ENCODE results near the gene IFNL4.
"Not testable (repeated sequence)": the region's sequence is repeated elsewhere in the genome, so short reads cannot be mapped to it uniquely, and the experiment has no call there.

Gene IFNL4

DNA sequence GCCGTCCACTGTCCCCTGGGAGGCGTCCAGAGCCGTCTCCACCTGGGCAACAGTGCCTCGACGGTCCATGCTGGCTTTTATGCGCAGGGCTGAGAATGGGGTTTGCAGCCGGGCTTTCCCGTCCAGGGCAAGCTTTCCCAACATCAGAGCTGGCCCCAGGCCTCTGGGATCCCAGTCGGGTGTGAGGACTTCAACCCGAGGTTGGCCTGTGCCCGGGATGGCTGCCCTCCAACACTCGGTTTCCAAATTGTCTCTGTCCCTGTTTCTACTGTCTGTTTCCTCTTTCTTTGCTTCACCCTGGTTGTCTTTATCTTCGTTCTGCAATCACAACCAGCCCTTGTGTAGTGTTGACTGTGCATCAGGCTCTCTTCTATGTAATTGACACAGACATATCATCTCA lies at the start of gene IFNL4:
Gene IFNL4 (minus strand): TSS at position 51 of the 400 bp plus-strand sequence.
- DNase-seq (ENCODE audit: low read depth in 2 of 2): no peak

DNA sequence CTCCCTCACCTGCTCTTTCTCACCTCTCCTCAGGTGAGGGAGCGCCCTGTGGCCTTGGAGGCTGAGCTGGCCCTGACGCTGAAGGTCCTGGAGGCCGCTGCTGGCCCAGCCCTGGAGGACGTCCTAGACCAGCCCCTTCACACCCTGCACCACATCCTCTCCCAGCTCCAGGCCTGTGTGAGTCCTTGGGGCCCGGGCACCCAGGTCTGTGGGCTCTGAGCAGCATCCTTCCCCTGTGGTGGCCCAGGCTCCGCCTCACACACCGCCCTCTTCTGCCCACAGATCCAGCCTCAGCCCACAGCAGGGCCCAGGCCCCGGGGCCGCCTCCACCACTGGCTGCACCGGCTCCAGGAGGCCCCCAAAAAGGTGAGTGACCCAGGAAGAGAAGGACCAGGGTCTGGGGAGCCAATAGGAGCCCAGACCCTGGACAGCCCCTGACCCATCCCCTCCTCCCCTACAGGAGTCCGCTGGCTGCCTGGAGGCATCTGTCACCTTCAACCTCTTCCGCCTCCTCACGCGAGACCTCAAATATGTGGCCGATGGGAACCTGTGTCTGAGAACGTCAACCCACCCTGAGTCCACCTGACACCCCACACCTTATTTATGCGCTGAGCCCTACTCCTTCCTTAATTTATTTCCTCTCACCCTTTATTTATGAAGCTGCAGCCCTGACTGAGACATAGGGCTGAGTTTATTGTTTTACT lies 49.4 kb upstream of the IFNL4 start:
- no peak for DNase-seq (ENCODE audit: low read depth in 2 of 2)

DNA sequence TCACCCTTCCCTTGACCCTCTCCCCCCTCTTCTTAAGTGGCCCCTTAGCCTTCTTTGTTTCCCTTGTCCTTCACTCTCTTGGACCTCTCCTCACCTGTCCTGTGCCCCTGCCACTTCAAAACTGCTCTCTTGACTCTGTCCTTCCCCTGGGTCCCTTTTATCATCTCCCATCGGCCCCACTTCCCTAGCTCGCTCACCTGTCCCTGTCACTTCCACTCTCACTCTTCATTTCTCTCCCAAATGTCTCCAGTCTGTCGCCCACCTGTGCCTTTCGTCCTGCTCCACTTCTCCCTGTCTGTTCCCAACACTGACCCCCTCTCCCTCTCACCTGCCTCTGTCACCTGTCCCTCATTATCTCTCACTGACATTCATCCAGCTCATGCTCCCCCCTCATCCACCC lies 48.2 kb upstream of the IFNL4 start:
- no peak for DNase-seq (ENCODE audit: low read depth in 2 of 2)

DNA sequence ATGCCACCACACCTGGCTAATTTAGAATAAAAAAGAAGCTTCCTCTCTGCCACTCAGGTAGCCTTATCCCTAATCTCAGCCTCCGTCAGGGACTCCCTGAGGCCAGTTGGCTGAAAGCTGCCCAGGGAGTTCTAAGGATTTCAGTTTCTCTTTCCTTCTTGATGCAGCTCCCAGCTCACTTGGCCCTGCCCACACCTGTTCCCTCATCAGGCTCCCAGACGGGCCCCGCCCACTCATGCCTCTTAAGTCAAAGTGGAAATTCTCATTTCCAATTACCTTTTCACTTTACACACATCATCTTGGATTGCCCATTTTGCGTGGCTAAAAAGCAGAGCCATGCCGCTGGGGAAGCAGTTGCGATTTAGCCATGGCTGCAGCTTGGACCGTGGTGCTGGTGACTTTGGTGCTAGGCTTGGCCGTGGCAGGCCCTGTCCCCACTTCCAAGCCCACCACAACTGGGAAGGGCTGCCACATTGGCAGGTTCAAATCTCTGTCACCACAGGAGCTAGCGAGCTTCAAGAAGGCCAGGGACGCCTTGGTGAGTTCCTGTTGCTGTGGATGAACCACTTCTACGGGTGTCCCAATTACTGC lies 47.5 kb upstream of the IFNL4 start, which contains the start of gene IFNL1:
Gene IFNL1 (plus strand): TSS at position 353 of the 591 bp plus-strand sequence. CDS start 15 bp downstream, at position 368.
- no peak for DNase-seq (ENCODE audit: low read depth in 2 of 2)

DNA sequence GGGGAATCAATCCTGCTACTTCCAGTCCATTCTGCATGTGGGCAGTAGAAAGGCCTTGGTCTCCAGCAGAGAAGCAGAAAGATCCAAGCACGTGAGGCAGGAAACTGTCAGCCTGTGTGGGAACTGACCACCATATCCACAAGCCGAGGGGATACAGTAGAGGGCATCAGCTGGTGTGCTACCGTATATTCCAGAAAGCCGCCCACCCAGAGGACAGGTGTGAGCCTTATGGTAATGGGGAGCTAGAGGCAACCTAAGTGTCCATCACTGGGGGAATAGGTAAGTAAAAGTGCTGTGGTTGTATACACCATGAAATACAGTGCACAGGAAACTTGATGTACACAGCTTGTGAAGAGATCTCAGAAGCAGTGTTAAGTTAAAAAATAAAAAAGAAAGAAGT lies 44.7 kb upstream of the IFNL4 start:
- no peak for DNase-seq (ENCODE audit: low read depth in 2 of 2)

DNA sequence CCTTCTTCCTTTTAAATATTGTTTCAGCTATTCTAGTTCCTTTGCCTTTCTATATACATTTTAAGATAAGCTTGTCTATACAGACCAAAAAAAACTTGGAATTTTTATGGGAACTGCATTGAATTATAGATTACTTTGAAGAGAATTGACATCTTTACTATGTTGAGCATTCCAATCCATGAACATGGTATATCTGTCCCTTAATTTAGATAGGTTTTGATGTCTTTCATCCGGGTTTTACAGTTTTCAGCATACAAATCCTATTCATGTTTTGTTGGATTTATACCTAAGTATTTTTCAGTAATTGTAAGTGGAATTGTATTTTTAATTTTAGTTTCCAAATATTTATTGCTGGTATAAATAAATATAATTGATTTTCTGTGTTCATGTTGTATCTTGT lies 35.4 kb upstream of the IFNL4 start:
- no peak for DNase-seq (ENCODE audit: low read depth in 2 of 2)

DNA sequence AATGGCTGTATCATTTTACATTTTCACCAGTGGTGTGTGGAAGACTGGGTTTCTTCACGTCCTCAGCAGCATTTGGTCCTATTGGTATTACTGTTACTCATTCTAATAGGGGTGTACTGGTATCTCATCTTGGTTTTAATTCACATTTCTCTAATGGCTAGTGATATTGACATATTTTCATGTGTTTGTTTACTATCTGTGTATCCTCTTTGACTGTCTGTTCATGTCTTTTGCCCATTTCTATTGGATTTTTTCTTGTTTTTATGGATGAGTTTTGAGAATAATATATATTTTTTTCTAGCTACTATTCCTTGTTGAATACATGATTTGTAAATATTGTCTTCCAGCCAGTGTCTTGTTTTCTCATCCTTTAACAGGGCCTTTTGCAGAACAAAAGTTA lies 33.4 kb upstream of the IFNL4 start:
- no peak for DNase-seq (ENCODE audit: low read depth in 2 of 2)

DNA sequence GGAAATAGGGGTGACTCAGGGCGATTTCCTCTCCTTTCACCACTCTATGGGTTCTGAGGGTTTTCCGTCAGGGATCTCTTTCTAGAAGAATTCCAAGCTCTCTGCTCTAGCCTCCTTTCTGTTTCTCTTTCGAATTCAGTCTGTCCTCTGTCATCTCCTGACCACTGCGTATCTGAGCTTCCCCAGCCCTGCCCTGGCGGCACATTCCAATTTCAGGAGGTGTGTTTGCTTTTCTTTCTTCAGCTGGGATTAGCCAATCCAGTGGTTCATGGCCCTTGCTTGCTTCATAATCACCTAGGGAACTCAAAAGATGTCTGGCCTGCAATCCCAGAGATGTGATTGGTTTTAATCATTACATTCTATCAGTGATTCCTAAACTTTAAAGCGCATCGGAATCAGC lies 28.9 kb upstream of the IFNL4 start:
- DNase-seq (ENCODE audit: low read depth in 2 of 2): no peak

DNA sequence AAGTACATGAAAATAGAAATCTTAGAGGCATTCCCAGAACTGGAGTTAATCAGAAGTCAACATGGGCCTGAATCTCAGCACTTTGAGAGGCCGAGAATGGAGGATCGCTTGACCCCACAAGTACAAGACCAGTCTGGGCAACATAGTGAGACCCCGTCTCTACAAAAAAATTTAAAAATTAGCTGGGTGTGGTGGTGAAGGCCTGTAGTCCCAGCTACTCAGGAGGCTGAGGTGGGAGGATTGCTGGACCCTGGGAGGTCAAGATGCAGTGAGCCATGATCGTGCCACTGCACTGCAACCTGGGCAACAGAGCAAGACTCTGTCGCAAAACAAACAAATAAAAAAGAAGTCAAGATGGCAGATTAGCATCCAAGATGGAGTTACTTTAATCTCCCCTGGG lies 28.1 kb upstream of the IFNL4 start:
- no peak for DNase-seq (ENCODE audit: low read depth in 2 of 2)

DNA sequence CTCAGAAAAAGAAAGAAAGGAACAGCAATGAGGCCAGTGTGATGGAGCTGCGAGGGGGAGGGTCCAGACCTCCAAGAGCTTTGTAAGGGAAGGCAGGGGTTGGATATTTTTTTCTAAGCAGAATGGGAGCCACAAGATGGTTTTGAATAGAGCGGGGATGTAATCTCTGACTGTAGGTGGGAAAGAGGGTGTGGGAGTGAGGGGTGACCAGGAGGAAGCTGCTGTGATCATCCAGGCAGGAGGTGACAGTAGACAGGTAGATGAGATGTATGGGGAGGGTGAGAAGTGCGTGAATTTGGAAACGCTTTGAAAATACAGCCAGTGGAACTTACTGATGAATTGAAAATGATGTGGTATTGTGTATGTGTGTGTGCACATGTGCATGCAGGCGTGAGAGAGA lies 26.9 kb upstream of the IFNL4 start:
- no peak for DNase-seq (ENCODE audit: low read depth in 2 of 2)

DNA sequence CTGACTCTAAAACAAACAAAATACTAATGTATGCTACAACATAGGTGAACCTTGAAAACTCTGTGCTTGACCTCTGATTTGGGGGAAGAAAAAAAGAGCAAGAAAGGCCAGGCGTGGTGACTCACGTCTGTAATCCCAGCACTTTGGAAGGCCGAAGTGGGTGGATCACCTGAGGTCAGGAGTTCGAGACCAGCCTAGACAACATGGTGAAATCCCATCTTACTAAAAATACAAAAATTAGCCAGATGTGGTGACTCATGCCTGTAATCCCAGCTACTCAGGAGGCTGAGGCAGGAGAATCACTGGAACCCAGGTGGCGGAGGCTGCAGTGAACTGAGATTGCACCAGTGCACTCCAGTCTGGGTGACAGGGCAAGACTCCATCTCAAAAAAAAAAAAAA lies 25.2 kb upstream of the IFNL4 start:
- not testable (repeated sequence) for DNase-seq (ENCODE audit: low read depth in 2 of 2)

DNA sequence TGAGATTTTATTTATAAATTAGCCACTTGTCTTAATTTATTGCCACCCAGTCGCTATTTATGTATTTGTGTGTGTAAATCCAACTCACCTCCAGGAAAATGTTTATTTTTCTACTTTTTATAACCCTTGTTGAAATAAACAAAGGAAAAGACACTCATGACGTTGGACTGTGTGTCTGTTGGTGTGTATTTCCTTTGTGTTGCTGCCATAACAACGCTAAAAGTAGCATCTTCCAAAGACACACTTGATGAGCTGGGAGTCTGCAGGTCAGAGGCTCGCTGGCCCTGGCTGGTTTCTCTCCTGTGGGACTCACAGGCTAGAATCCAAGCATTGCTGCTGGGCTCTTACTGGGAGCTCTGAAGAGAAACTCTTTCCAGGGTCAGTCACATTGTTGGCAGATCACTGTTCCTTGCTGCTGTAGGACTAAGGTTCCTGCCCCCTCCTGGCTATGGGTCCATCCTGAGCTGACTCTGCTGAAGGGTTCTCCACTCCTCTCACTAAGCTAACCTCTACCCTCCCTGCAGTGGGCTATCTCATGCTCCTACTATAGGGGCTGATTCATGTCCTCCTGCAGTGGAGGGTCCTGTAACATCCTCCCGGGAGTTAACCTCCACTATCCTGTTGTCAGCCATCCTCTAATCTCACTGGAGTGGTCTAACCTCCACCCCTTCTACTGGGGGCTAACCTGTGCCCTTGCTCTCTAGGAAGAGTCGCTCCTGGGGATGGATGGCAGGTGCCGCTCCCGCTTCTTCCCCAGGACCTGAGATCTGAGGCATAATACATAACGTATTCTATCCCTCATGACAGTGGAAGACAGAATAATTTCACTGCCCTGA lies 21.6 kb upstream of the IFNL4 start:
- DNase-seq (ENCODE audit: low read depth in 2 of 2): no peak

DNA sequence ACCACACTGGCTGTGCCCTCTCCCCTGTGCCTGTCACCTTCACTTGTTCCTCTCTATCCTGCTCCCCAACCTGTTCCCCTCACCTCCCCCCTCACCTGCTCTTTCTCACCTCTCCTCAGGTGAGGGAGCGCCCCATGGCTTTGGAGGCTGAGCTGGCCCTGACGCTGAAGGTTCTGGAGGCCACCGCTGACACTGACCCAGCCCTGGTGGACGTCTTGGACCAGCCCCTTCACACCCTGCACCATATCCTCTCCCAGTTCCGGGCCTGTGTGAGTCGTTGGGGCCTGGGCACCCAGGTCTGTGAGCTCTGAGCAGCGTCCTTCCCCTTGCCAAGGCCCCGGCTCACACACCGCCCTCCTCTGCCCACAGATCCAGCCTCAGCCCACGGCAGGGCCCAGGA lies 20.7 kb upstream of the IFNL4 start:
- DNase-seq (ENCODE audit: low read depth in 2 of 2): not testable (repeated sequence)

DNA sequence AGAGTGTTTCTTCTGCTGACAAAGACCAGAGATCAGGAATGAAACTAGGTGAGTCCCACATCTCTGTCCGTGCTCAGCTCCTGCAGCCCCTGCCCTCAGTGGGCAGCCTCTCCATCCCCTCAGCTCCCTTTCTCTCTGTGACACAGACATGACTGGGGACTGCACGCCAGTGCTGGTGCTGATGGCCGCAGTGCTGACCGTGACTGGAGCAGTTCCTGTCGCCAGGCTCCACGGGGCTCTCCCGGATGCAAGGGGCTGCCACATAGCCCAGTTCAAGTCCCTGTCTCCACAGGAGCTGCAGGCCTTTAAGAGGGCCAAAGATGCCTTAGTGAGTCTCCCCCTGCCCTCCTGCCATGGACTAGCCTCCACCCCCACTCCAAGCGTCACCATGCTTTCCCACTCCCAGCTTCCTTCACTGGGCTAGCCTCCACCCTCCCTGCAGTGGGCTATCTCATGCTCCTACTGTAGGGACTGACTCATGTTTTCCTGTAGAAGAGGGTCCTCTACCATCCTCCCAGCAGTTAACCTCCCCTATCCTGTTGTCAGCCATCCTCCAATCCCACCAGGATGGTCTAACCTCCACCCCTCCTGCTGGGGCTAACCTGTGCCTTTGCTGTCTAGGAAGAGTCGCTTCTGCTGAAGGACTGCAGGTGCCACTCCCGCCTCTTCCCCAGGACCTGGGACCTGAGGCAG lies 20.0 kb upstream of the IFNL4 start:
- DNase-seq (ENCODE audit: low read depth in 2 of 2): not testable (repeated sequence)

DNA sequence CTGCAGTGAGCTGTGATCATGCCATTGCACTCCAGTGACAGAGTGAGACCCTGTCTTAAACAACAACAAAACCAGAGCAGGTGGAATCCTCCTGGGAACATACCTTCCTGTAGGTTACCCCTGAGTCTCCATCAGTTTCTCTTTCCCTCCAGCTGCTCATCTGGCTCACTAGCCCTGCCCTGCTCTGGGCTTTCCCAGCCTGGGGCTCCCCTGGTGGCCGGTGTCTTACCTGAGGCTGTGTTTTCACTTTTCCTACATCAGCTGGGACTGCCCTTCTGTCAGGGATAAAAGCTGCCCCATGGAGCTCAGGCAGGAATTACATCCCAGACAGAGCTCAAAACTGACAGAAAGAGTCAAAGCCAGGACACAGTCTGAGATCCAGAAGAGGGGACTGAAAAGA lies 19.4 kb upstream of the IFNL4 start, which contains the start of gene IFNL2:
Gene IFNL2 (plus strand): TSS at position 312 of the 400 bp plus-strand sequence. CDS start 173 bp downstream, outside the sequence.
- not testable (repeated sequence) for DNase-seq (ENCODE audit: low read depth in 2 of 2)

DNA sequence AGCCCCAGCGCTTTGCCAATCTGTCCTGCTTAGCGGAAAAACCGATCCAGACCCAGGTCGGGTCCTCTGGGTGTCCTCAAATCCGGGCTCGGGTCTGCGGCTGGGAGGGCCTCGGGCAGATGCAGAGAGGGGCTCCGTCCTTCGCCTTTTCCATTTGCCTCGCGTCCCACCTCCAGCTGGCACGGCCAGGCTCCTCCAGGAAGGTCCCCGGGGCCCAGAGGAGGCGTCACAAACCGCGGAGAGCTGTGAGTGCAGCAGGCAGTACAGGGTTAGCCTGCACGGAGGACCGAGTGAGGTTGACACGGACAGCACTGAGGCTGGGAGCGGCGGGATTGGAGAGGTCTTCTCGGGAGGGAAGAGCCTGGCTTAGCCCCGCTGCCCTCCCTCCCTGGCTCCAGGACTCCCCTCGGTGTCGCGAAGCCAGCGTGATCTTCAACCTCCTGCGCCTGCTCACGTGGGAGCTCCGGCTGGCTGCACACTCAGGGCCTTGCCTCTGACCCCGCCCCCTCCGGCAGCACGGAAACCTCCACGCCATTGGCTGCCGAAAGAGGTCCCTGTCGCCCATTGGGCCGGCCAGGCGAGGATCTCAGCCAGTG lies 16.8 kb upstream of the IFNL4 start:
- no peak for DNase-seq (ENCODE audit: low read depth in 2 of 2)

DNA sequence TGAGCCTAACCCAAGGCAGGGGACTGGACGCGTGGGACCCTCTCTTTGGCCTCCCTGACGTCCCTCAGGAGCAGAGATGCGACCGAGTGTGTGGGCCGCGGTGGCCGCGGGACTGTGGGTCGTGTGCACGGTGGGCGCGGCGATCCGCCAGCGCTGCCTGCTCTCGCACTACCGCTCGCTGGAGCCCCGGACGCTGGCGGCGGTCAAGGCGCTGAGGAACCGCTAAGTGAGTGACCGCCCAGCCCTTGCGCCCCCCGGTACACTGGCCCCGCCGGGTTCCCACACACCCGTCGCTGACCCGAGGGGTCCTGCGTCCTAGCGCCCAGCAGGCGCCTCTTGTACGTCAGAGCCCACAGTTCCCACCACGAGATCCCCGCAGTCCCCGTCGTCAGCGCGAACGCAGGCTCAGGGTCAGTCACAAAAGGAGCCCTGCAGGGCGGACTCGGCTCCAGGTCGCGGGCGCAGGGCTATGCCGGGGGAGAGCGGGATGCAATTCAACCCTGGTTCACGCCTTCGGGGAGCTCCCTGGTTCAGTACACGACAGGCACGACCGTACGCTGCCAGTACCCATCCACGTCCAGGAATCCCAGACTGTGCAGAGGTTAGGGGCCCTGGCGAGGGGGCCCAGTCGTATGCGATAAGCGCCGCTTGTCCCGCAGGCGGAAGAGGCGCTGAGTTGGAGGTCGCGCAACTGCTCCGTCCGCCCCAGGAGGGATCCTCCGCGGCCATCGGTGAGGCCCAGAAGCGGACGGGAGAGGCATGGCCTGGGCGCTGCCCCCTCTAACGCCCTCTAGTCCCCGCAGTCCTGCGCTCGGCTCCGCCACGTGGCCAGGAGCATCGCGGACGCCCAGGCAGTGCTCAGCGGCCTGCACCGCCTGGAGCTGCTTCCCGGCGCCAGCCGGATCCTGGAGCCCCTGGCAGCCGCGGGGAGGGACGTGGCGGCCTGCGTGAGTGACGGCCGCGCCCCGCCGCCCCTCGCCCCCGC lies 15.9 kb upstream of the IFNL4 start:
- DNase-seq (ENCODE audit: low read depth in 2 of 2): no peak

DNA sequence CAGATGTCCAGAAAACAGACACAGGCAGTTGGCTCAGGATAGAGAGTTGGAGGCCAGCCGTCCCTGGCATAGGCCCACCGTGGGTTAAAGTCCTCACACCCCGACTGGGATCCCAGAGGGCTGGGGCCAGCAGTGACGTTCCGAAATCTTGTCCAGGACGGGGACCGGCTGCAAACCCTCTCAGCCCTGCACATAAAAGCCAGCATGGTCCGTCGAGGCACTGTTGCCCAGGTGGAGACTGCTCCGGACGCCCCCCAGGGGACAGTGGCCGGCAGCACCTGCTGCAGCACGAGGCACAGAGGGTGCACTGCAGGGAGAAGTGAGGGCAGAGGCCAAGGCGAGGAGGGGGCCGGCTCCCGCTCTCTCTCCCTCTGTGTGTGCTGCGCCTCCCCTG lies 15.3 kb upstream of the IFNL4 start:
- no peak for DNase-seq (ENCODE audit: low read depth in 2 of 2)

DNA sequence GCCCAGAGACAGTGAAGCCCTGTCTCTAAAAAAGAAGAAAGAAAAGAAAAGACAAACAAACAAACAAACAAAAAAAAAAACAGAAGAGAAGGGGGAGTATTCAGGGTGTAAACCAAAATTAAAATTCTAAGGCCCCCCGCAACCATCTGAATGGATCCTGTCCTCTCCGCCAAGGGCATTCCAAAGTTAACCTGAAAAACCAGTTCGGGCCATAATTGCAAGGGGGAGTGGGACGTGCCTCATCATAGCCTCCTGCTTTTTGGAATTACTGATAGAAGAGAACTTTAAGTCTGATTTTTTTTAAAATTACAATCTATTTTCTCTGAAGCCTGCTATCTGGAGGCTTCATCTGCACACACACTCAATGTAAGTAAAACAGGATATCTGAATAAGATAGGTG lies 13.8 kb upstream of the IFNL4 start:
- no peak for DNase-seq (ENCODE audit: low read depth in 2 of 2)

DNA sequence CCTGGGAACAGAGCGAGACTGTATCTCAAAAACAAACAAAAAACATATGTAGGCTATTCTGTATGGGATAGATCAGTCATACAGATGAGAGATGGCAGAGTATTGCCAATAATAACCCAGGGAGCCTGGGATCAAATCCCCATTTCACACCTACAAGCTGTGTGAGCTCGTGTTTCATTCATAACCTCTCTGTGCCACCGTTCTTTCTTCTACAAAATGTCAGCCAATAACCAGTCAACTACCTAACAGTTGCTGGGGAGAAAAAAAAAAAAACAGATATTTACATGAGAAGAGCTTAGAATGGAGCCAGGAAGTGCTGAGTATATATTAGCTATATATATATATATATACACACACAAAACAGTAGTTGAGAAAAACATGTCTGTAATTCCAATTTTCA lies 13.0 kb upstream of the IFNL4 start:
- no peak for DNase-seq (ENCODE audit: low read depth in 2 of 2)

All from stimulated activated CD4-positive, alpha-beta T cell treated with anti-CD3 and anti-CD28 coated beads, Interleukin-12 subunit alpha, Interleukin-12 subunit beta, amount 100 ng/mL, for 24 hours (primary cell).